Rectal smooth muscle tissue (tissue), 1 donor: Measurements from ENCODE around the gene CADPS2.

ENCODE experiments used
- H3K27ac ChIP-seq: one replicate; pipeline ENCODE4 v1.7.0; 2013; ENCODE audit warnings: low read depth, low read length, inconsistent platforms
- H3K27me3 ChIP-seq: one replicate; pipeline ENCODE4 v1.7.0; 2013; ENCODE audit warnings: low read length; ENCODE audit not compliant: control insufficient read depth, insufficient read depth
- H3K36me3 ChIP-seq: one replicate; pipeline ENCODE4 v1.7.0; 2013; ENCODE audit warnings: low read length; ENCODE audit not compliant: control insufficient read depth, insufficient read depth
- H3K4me1 ChIP-seq: one replicate; pipeline ENCODE4 v1.7.0; 2013; ENCODE audit warnings: low read length; ENCODE audit not compliant: control insufficient read depth, insufficient read depth
- H3K4me3 ChIP-seq: one replicate; pipeline ENCODE4 v1.7.0; 2013; ENCODE audit warnings: low read length
- H3K9ac ChIP-seq: one replicate; pipeline ENCODE4 v1.7.0; 2013; ENCODE audit warnings: low read length

The CADPS2 gene

DNA sequence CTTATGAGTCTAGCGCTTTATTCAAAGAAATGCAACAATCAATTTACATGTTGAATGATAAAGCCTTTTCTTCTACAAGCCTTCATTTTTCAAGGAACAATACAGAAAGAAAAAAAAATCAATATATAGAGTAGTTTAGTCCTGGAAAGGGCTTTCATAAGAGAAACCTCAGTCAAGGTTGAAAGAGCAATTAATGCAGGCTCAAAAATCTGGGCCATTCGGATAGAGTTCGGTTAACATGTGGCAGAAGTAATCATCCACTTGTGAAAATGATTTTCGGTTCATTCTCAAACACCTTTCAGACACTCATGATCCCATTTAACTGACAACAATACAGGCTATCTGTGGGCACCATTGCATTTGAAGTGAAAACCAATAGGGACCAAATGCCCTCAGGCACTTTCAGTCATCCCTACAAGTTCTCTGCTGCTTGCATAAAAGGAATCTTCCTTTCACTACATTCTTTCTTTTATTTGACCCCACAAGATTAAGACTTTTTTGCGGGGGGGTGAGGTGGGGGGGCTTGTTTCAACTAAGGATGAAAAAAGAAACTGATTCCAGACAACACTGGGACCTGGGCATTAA lies 365.2 kb downstream of the CADPS2 start:
- Histone ChIP-seq H3K36me3 (no peaks in the 10 kb centered on the region), H3K4me3 (no peak overlapping the region), H3K27me3 (no peaks in the 10 kb centered on the region), H3K9ac (no peak overlapping the region), H3K4me1 (no peaks in the 10 kb centered on the region), H3K27ac (no peak overlapping the region)

DNA sequence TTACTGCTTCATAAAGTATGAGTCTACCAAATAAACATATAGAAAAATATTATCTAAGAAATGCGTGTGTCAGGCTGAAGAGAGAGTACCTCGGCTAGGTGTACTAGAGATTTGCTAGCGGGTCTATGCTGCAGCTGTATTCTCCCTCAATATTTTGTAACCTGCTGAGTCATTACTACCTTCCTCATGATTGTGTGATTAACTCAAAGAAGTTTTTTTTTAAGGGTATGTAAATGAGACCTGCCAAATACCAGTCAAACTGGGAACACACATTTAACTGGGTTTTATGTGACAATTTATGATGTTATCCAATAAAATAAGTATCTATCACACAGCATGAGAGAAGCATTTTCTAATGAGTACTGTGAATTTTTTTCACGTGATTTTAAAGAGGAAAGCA lies 367.8 kb downstream of the CADPS2 start:
- Histone ChIP-seq H3K27ac (no peak overlapping the region), H3K36me3 (no peaks in the 10 kb centered on the region), H3K27me3 (no peaks in the 10 kb centered on the region), H3K4me3 (no peak overlapping the region), H3K4me1 (no peaks in the 10 kb centered on the region), H3K9ac (no peak overlapping the region)

DNA sequence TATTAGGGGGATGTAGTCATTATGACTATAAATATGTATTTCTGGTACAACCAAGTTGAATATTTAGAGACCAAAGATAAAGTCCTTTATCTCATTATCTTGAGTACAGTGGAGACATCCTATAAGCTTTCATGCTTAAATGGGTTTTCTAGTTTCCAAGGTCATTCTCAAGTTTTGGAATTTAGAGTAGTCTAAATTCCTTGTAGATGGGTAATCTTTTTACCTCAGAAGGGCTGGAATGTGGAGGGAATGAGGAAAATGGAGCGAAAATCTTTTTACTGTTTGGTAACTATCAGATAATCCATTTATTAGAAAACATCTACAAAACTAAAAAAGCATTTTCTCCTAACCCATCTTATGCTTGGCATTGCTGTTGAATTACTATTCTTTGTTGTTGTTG lies 368.7 kb downstream of the CADPS2 start:
- Histone ChIP-seq H3K27ac (no peak overlapping the region), H3K36me3 (no peaks in the 10 kb centered on the region), H3K4me3 (no peak overlapping the region), H3K4me1 (no peaks in the 10 kb centered on the region), H3K9ac (no peak overlapping the region), H3K27me3 (no peaks in the 10 kb centered on the region)

DNA sequence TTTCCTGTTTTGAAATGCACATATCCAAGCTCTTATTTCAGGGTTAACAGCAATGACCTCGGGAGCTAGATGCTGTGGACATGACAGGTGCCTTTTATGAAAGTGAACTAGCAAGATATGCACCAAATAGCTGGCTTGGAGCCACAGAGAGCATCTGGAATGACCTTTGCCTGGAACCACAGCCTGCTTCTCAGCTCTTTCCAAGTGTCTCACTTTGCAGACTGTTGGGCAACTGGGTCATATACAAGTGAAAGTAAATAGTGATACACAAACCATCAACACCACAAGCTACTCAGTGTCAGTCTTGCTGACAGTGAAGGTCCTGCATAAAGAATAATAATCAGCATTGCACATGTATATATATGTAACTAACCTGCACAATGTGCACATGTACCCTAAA lies 370.9 kb downstream of the CADPS2 start:
- Histone ChIP-seq H3K4me1 (no peaks in the 10 kb centered on the region), H3K27ac (no peak overlapping the region), H3K27me3 (no peaks in the 10 kb centered on the region), H3K9ac (no peak overlapping the region), H3K36me3 (no peaks in the 10 kb centered on the region), H3K4me3 (no peak overlapping the region)

DNA sequence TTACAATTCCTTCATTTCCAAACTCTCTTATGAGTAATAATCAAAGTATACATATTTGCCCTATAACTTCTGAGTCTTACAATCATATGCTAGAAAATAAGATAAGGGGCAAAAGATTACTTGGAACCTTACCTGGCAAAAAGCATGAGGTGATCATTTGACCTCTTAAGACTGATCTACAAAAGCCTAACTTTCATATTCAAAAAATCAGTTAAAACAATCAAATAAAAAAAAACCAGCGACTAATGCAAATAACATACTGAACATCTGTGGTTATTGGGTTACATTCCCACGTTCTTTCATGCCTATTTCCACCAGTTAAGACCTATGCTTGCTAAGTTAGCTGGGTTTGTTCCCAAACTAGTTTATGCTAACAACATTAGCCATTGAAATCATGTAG lies 375.0 kb downstream of the CADPS2 start:
- no peaks in the 10 kb centered on the region for H3K4me1 ChIP-seq
- H3K36me3 ChIP-seq: no peaks in the 10 kb centered on the region

DNA sequence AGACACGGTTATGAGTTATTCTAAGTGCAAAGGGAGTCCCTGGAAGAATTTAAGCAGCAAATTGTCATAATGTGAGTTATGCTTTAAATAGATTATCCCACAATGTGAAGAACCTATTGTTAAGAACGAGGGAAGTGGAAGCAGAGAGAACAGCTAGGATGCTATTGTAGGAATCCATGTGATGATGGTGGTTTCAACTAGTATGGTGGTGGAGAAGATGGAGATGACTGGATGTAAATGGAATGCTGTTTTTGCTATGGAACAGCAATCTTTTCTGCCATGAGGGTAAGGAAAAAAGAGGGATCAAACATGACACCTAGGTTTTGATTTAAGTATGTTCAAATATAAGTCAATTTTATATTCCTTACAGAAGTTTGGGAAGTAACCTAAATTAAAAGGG lies 378.7 kb downstream of the CADPS2 start:
- Histone ChIP-seq H3K27ac (no peak overlapping the region), H3K9ac (no peak overlapping the region), H3K36me3 (no peaks in the 10 kb centered on the region), H3K4me1 (no peaks in the 10 kb centered on the region), H3K27me3 (no peaks in the 10 kb centered on the region), H3K4me3 (no peak overlapping the region)

More for the DNA sequence above, 375.0 kb downstream of the CADPS2 start:
- no peak overlapping the region for H3K27ac ChIP-seq
- no peak overlapping the region for H3K9ac ChIP-seq
- no peaks in the 10 kb centered on the region for H3K27me3 ChIP-seq
- no peak overlapping the region for H3K4me3 ChIP-seq

DNA sequence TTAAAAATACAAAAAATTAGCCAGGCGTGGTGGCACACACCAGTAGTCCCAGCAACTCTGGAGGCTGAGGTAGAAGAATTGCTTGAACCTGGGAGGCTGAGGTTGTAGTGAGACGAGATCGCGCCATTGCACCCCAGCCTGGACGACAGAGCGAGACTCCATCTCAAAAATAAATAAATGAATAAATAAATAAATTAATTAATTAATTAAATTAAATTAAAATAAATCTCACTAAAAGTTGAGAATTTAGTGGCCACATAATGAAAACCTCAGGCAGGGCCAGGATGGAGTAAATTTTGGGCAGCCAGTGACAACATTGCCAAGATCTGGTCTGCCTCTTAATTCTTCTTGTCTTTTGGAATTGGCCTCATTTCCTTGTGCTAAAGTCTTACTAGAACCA lies 394.3 kb downstream of the CADPS2 start:
- H3K4me3 ChIP-seq: no peak overlapping the region
- no peak overlapping the region for H3K9ac ChIP-seq
- no peaks in the 10 kb centered on the region for H3K27me3 ChIP-seq
- no peak overlapping the region for H3K27ac ChIP-seq
- H3K4me1 ChIP-seq: no peaks in the 10 kb centered on the region
- H3K36me3 ChIP-seq: no peaks in the 10 kb centered on the region

DNA sequence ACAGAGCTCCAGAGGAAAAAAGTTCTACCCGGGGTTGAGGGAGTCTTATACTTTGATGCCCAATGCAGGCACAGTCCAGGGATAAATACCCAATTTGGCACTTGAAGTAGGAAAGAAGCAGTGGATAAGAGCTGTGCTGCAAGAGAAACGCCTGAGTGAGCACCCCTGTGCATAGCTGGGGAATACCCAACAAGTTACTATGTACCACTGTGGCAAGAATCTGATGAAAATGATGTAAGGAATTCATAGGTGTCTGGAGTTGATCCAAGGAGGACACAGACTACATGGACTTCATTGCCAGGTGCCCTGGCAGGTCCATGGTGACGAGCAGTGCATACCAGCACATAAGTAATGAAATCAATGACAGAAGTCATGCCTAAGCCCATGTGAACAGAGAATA lies 398.0 kb downstream of the CADPS2 start:
- no peak overlapping the region for H3K27ac ChIP-seq
- H3K4me3 ChIP-seq: no peak overlapping the region
- no peaks in the 10 kb centered on the region for H3K4me1 ChIP-seq
- no peaks in the 10 kb centered on the region for H3K36me3 ChIP-seq
- H3K9ac ChIP-seq: no peak overlapping the region
- H3K27me3 ChIP-seq: no peaks in the 10 kb centered on the region

DNA sequence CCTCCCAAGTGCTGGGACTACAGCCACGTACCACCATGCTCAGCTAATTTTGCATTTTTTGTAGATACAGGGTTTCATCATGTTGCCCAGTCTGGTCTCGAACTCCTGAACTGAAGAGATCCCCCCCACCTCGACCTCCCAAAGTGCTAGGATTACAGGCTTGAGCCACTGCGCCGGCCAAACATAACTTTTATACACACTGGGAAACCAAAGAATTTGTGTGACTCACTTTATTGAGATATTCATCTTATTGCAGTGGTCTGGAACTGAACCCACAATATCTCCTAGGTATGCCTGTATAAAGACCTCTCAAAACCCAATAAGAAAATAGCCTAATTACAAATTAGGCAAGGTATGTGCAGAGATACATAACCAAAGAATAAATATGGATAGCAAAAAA lies 399.1 kb downstream of the CADPS2 start:
- Histone ChIP-seq H3K9ac (no peak overlapping the region), H3K27ac (no peak overlapping the region), H3K4me3 (no peak overlapping the region), H3K4me1 (no peaks in the 10 kb centered on the region), H3K27me3 (no peaks in the 10 kb centered on the region), H3K36me3 (no peaks in the 10 kb centered on the region)

DNA sequence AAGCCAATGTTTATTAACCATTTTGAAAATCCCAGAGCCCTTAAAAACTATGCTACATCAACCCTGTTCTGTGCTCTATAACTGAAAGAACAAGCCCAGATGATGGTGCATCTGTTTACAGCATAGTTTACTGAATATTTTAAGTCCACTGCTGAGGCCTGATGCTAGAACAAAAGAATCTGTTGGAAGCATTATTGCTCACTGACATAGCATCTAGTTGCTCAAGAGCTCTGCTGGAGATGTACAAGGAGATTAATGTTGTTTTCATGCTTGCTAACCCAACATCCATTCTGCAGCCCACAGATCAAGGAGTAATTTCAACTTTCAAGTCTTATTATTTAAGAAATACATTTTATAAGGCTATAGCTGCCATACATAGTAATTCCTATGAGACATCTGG lies 400.4 kb downstream of the CADPS2 start:
- Histone ChIP-seq H3K27me3 (no peaks in the 10 kb centered on the region), H3K4me3 (no peak overlapping the region), H3K9ac (no peak overlapping the region), H3K36me3 (no peaks in the 10 kb centered on the region), H3K27ac (no peak overlapping the region), H3K4me1 (no peaks in the 10 kb centered on the region)

DNA sequence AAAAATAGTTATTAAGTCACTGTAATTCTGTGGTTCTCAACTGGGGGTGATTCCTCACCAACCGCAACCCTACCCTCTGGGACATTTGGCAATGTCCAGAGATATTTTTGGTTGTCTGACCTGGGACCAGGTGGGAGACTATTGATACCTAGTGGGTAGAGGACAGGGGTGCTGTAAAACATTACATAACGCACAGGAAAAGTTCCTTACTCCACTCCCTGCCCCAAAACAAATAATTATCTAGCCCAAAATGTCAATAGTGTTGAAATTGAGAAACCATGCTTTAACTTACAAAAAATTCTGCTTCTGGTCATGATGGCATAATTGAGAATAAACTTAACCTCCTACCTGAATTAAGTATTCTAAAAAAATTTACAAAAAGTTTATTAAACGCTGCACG lies 404.0 kb downstream of the CADPS2 start:
- H3K4me3 ChIP-seq: no peak overlapping the region
- H3K27ac ChIP-seq: no peak overlapping the region
- no peak overlapping the region for H3K9ac ChIP-seq
- no peaks in the 10 kb centered on the region for H3K36me3 ChIP-seq
- H3K27me3 ChIP-seq: no peaks in the 10 kb centered on the region
- H3K4me1 ChIP-seq: no peaks in the 10 kb centered on the region

DNA sequence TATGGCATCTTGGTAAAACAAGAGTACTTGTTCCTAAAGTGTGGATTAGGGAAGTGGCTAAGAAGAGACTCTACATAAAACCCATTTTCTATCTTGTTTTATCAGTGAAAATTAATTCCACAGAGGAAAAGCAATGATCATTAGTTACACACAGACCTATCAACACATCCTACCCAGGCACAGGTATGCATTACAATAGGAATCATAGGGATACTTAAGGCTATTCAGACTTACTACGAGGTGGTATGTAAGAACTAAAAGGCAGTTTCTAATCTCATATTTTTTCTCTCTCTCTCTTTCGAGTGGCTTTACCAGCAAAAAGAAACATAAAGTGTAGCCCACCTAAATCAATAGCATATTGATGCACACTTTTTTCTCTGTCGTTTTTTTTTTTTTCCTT lies 415.4 kb downstream of the CADPS2 start:
- H3K4me3 ChIP-seq: no peak overlapping the region
- H3K27ac ChIP-seq: no peak overlapping the region
- H3K36me3 ChIP-seq: no peaks in the 10 kb centered on the region
- H3K4me1 ChIP-seq: no peaks in the 10 kb centered on the region
- H3K27me3 ChIP-seq: no peaks in the 10 kb centered on the region
- no peak overlapping the region for H3K9ac ChIP-seq

DNA sequence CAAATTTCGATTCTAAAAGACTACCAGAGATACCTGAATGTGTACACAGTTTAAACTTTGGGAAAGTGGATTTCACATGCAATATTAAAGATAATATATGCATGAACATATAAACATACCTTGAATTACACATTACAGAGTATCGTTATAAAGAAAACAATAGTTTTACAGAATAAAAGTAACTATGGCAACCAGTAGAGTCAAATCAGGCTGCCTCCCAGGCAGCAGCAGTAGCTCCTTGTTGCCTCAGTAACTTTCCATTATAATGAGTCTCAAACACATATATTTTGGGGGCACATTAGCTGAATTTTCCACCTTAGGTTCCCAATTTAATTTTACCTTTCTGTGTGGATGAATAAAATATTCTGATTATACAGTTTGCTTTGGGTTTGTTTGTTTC lies 417.3 kb downstream of the CADPS2 start:
- Histone ChIP-seq H3K36me3 (no peaks in the 10 kb centered on the region), H3K4me1 (no peaks in the 10 kb centered on the region), H3K4me3 (no peak overlapping the region), H3K27ac (no peak overlapping the region), H3K27me3 (no peaks in the 10 kb centered on the region), H3K9ac (no peak overlapping the region)
